Measurements from ENCODE around the gene NETO2.
"Not testable (repeated sequence)": the region's sequence is repeated elsewhere in the genome, so short reads cannot be mapped to it uniquely, and the experiment has no call there.

Gene NETO2
- total RNA-seq, result 28.3 to 138 reads per million in 2 experiments

- peak; percentile 59 for DNase-seq (ENCODE audit: low read depth)
Measured at GRCh38 chr16:47143677-47144558, at the start of gene NETO2. NETO2 (minus strand) TSS chr16:47143945; CDS start chr16:47143612, 333 bp downstream.

- no peak for DNase-seq (ENCODE audit: low read depth)
Measured at GRCh38 chr16:47182318-47182717, 38.6 kb upstream of the NETO2 start.

GRCh38 chr16:47181066-47181465, 37.3 kb upstream of the NETO2 start:
- not testable (repeated sequence) for DNase-seq (ENCODE audit: low read depth)

- DNase-seq (ENCODE audit: low read depth), result no peak
Measured at GRCh38 chr16:47180073-47180472, 36.3 kb upstream of the NETO2 start.

GRCh38 chr16:47175152-47175551, 31.4 kb upstream of the NETO2 start:
- no peak for DNase-seq (ENCODE audit: low read depth)

- no peak for DNase-seq (ENCODE audit: low read depth)
Measured at GRCh38 chr16:47162670-47163420, 19.1 kb upstream of the NETO2 start.

GRCh38 chr16:47161464-47161863, 17.7 kb upstream of the NETO2 start:
- no peak for DNase-seq (ENCODE audit: low read depth)

GRCh38 chr16:47160422-47160821, 16.7 kb upstream of the NETO2 start:
- DNase-seq (ENCODE audit: low read depth), result no peak

GRCh38 chr16:47158992-47159391, 15.2 kb upstream of the NETO2 start:
- DNase-seq (ENCODE audit: low read depth), result no peak

- DNase-seq (ENCODE audit: low read depth), result no peak
Measured at GRCh38 chr16:47156680-47157215, 13.0 kb upstream of the NETO2 start.

GRCh38 chr16:47152501-47152900, 8.8 kb upstream of the NETO2 start:
- DNase-seq (ENCODE audit: low read depth), result not testable (repeated sequence)

GRCh38 chr16:47150067-47150466, 6.3 kb upstream of the NETO2 start:
- DNase-seq (ENCODE audit: low read depth), result no peak

- no peak for DNase-seq (ENCODE audit: low read depth)
Measured at GRCh38 chr16:47144559-47144877, 773 bp upstream of the NETO2 start.

- DNase-seq (ENCODE audit: low read depth), result peak; percentile 42
Measured at GRCh38 chr16:47142821-47143676, 696 bp downstream of the NETO2 start.

- DNase-seq (ENCODE audit: low read depth), result no peak
Measured at GRCh38 chr16:47142486-47142820, 1.3 kb downstream of the NETO2 start.

- peak; percentile 78 for DNase-seq (ENCODE audit: low read depth)
Measured at GRCh38 chr16:47141773-47142485, 1.8 kb downstream of the NETO2 start.

GRCh38 chr16:47140686-47141085, 3.1 kb downstream of the NETO2 start:
- DNase-seq (ENCODE audit: low read depth), result no peak

- DNase-seq (ENCODE audit: low read depth), result no peak
Measured at GRCh38 chr16:47139561-47140185, 4.1 kb downstream of the NETO2 start.

- DNase-seq (ENCODE audit: low read depth), result not testable (repeated sequence)
Measured at GRCh38 chr16:47137925-47138324, 5.8 kb downstream of the NETO2 start.

GRCh38 chr16:47136099-47136842, 7.5 kb downstream of the NETO2 start:
- no peak for DNase-seq (ENCODE audit: low read depth)

Measured in T follicular helper cell (primary cell).